Lung (tissue), 12 donors: ENCODE measurements around the gene THRA. TPM values are rescaled to one million over a fixed set of nuclear protein-coding genes. Genes with fewer than 3 reads are reported as not detected.

Source experiments
- ATAC-seq: fragments of 200-7000 bp; cut with Tn5 transposase; one replicate; pipeline ENCODE4 v1.9.1; 2020; ENCODE audit warnings: moderate number of reproducible peaks; ENCODE audit not compliant: insufficient read depth, low FRiP score
- DNase-seq, 3 donors: peaks; one replicate each; pipeline ENCODE4 v3.0.0-alpha.2; 2013 to 2017
- H3K27ac ChIP-seq, 2 donors: one replicate each; pipeline ENCODE4 v1.5.1; 2013; ENCODE audit warnings: mild to moderate bottlenecking in 2 of 2, moderate library complexity in 2 of 2, control low read depth in 1 of 2, inconsistent platforms in 1 of 2, low read depth in 1 of 2, low read length in 1 of 2
- H3K27me3 ChIP-seq, 3 donors: one replicate each; pipeline ENCODE4 v1.5.1; 2013; ENCODE audit warnings: low read length in 2 of 3; ENCODE audit not compliant: control insufficient read depth in 3 of 3, insufficient read depth in 3 of 3
- H3K36me3 ChIP-seq, 4 donors: one replicate each; pipeline ENCODE4 v1.5.1; 2013; ENCODE audit warnings: low read length in 4 of 4, mild to moderate bottlenecking in 1 of 4, moderate library complexity in 1 of 4; ENCODE audit not compliant: control insufficient read depth in 4 of 4, insufficient read depth in 4 of 4
- H3K4me1 ChIP-seq, 5 donors: one replicate each; pipeline ENCODE4 v1.5.1; 2013; ENCODE audit warnings: low read length in 5 of 5, mild to moderate bottlenecking in 2 of 5, moderate library complexity in 1 of 5; ENCODE audit not compliant: control insufficient read depth in 5 of 5, insufficient read depth in 5 of 5
- H3K4me3 ChIP-seq: one replicate; pipeline ENCODE4 v1.5.1; 2013; ENCODE audit warnings: mild to moderate bottlenecking, control low read depth, moderate library complexity
- H3K9ac ChIP-seq, 2 donors: one replicate each; pipeline ENCODE4 v1.5.1; 2013; ENCODE audit warnings: low read length in 2 of 2, control low read depth in 1 of 2; ENCODE audit not compliant: insufficient read depth in 1 of 2
- H3K9me3 ChIP-seq, 4 donors: one replicate each; pipeline ENCODE4 v1.5.1; 2013; ENCODE audit warnings: low read length in 3 of 4, mild to moderate bottlenecking in 1 of 4, moderate library complexity in 1 of 4; ENCODE audit not compliant: control insufficient read depth in 4 of 4, insufficient read depth in 3 of 4
- WGBS, 2 donors: extraction: QIAGEN DNeasy Blood & Tissue Kit; methylation state at CpG; one replicate each; pipeline ENCODE4 v1.1.7; 2013; 5-methylcytosine and 5-hydroxymethylcytosine counted together
- polyA plus RNA-seq, 2 donors: library from polyadenylated mRNA; stranded (reverse); fragments of 200-250 nt; gene quantifications; one replicate each; pipeline ENCODE4 v1.2.1, GENCODE V29; 2013
- total RNA-seq, 2 donors: library from RNA; depleted of rRNA in 1 of 2; stranded (reverse); fragments of >200 nt in 1 of 2; gene quantifications; one replicate each; pipeline ENCODE4 v1.2.1, GENCODE V29; 2014 to 2021
- TF ChIP-seq, protein P1 (sequence below): IDR thresholded peaks from 2 replicates; pipeline ENCODE4 v1.5.1; 2012; ENCODE audit warnings: mild to moderate bottlenecking; ENCODE audit errors: control extremely low read depth, extremely low read depth
- donor health status: control.
- donor health status: control.
- donor health status: Bipolar disorder and iron deficiency.
- donor health status: healthy.
- donor health status: DM: yes; HTN: yes; CAD: no.

Gene THRA
- total and polyA plus RNA-seq, 4 donors, result 28.5 to 55.9 (median 37.5) TPM

GRCh38 chr17:40100419-40100668, 37.6 kb downstream of the THRA start, which contains the start of gene NR1D1:
TSS of gene NR1D1 (minus strand) at chr17:40100589. CDS start at chr17:40100094, 495 bp downstream.
- WGBS, 2 donors, result 0% methylated on average over 16 of the region's 16 CpGs
- H3K27me3 ChIP-seq, result no peaks in the 10 kb centered on the region
- H3K9me3 ChIP-seq, result no peaks in the 10 kb centered on the region

GRCh38 chr17:40100669-40101366, 38.1 kb downstream of the THRA start:
- ATAC-seq, result peak; percentile 36
- no peaks in the 10 kb centered on the region for H3K27me3 ChIP-seq
- peak overlapping the region; percentile 92 to 96 for H3K27ac ChIP-seq
- 1 to 2% methylated on average over 25 of the region's 25 CpGs for WGBS, 2 donors
- TF ChIP-seq, protein P1, sequence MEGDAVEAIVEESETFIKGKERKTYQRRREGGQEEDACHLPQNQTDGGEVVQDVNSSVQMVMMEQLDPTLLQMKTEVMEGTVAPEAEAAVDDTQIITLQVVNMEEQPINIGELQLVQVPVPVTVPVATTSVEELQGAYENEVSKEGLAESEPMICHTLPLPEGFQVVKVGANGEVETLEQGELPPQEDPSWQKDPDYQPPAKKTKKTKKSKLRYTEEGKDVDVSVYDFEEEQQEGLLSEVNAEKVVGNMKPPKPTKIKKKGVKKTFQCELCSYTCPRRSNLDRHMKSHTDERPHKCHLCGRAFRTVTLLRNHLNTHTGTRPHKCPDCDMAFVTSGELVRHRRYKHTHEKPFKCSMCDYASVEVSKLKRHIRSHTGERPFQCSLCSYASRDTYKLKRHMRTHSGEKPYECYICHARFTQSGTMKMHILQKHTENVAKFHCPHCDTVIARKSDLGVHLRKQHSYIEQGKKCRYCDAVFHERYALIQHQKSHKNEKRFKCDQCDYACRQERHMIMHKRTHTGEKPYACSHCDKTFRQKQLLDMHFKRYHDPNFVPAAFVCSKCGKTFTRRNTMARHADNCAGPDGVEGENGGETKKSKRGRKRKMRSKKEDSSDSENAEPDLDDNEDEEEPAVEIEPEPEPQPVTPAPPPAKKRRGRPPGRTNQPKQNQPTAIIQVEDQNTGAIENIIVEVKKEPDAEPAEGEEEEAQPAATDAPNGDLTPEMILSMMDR, result no peak
- H3K36me3 ChIP-seq, result peaks cover 0 to 8% (median 2%) of the 10 kb centered on the region in 4 donors
- H3K4me3 ChIP-seq, result peak overlapping the region; percentile 78
- peaks cover 31 to 71% (median 43%) of the 10 kb centered on the region in 5 donors for H3K4me1 ChIP-seq
- DNase-seq, result peak; percentile 96 to 97 (median 96)
- no peaks in the 10 kb centered on the region for H3K9me3 ChIP-seq
- peak overlapping the region in 1 of 2 donors; percentile 57 for H3K9ac ChIP-seq

More at GRCh38 chr17:40100419-40100668, 37.6 kb downstream of the THRA start, which contains the start of gene NR1D1:
- Histone ChIP-seq H3K4me3 (peak within 1 kb of the TSS; percentile 78), H3K9ac (peak within 1 kb of the TSS in 1 of 2 donors; percentile 57), H3K27ac (peak within 1 kb of the TSS; percentile 92 to 96), H3K36me3 (peaks cover 0 to 11% (median 2%) of the 10 kb centered on the region in 4 donors), H3K4me1 (peaks cover 36 to 67% (median 41%) of the 10 kb centered on the region in 5 donors)
- ATAC-seq (no peak), DNase-seq (no peak)
- TF ChIP-seq, protein P1, result no peak

DNA sequence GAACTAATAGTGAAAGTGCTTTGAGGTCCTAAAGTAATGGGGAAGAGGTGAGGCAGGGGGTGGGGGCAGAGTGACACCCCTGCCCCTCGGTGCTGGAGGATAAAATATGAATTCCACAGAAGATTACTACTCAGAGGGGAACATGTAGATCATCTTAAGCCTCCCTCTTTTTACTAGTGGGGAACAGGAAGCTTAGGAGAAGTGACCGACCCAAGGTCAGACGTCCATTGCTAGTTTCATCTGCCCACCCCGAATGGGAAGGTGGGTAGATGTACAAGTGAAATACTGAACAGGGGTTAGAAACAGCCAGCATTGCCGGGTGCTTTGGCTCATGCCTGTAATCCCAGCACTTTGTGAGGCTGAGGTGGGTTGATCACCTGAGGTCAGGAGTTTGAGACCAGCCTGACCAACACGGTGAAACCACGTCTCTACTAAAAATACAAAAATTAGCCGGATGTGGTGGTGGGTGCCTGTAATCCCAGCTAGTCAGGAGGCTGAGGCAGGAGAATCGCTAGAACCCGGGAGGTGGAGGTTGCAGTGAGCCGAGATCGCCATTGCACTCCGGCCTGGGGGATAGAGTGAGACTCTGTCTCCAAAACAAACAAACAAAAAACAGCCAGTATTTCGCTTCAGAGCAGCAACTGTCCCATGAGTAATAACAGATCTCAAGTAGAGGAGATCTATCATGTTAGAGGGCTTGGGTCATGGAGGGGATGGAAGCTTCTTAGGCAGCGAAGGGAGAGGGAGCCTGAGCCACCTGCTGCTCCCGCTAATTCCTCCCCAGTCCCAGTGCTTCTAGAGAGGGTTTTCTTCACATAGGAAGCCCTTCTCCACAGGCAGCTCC, 38.8 kb downstream of the THRA start:
- Histone ChIP-seq H3K27me3 (no peaks in the 10 kb centered on the region), H3K36me3 (peaks cover 0 to 6% (median 2%) of the 10 kb centered on the region in 4 donors), H3K9me3 (no peaks in the 10 kb centered on the region), H3K27ac (peak overlapping the region; percentile 92 to 96), H3K4me3 (no peak overlapping the region), H3K4me1 (peaks cover 28 to 76% (median 51%) of the 10 kb centered on the region in 5 donors), H3K9ac (peak overlapping the region in 1 of 2 donors; percentile 57)
- WGBS, 2 donors, result 69 to 76% methylated on average over 16 of the region's 16 CpGs
- DNase-seq (no peak), ATAC-seq (no peak)
- TF ChIP-seq, protein P1, result no peak
